Measurements from ENCODE around the gene C1GALT1.

C1GALT1 gene

GRCh38 chr7:7156663-7157062 is 25.7 kb upstream of the C1GALT1 start:
- peaks cover 36% of the 10 kb centered on the region for H3K9me3 Mint-ChIP-seq
- peaks cover 41% of the 10 kb centered on the region for H3K4me1 Mint-ChIP-seq (ENCODE audit: low read depth)
- peak overlapping the region; percentile 94 for H3K27ac Mint-ChIP-seq
- peaks cover 31% of the 10 kb centered on the region for H3K36me3 Mint-ChIP-seq (ENCODE audit: low read depth)
- peak overlapping the region; percentile 83 for H3K4me3 Mint-ChIP-seq
- H3K27me3 Mint-ChIP-seq (ENCODE audit: low read depth): no peaks in the 10 kb centered on the region

GRCh38 chr7:7157177-7157886 is 25.0 kb upstream of the C1GALT1 start:
- Mint-ChIP-seq H3K4me1 (ENCODE audit: low read depth) (peaks cover 41% of the 10 kb centered on the region), H3K4me3 (peak overlapping the region; percentile 83), H3K36me3 (ENCODE audit: low read depth) (peaks cover 31% of the 10 kb centered on the region)

GRCh38 chr7:7157887-7158271 is 24.5 kb upstream of the C1GALT1 start:
- Mint-ChIP-seq H3K4me3 (peak overlapping the region; percentile 83), H3K4me1 (ENCODE audit: low read depth) (peaks cover 41% of the 10 kb centered on the region), H3K36me3 (ENCODE audit: low read depth) (peaks cover 29% of the 10 kb centered on the region), H3K27ac (peak overlapping the region; percentile 94), H3K27me3 (ENCODE audit: low read depth) (no peaks in the 10 kb centered on the region), H3K9me3 (peaks cover 35% of the 10 kb centered on the region)

More at GRCh38 chr7:7157177-7157886, 25.0 kb upstream of the C1GALT1 start:
- Mint-ChIP-seq H3K27me3 (ENCODE audit: low read depth) (no peaks in the 10 kb centered on the region), H3K27ac (peak overlapping the region; percentile 94), H3K9me3 (peaks cover 36% of the 10 kb centered on the region)

- peaks cover 27% of the 10 kb centered on the region for H3K36me3 Mint-ChIP-seq (ENCODE audit: low read depth)
These were observed 23.2 kb upstream of the C1GALT1 start for GRCh38 chr7:7159063-7159658.

GRCh38 chr7:7164591-7164990 is 17.8 kb upstream of the C1GALT1 start:
- no peak overlapping the region for H3K4me3 Mint-ChIP-seq
- H3K36me3 Mint-ChIP-seq (ENCODE audit: low read depth): peaks cover 12% of the 10 kb centered on the region
- H3K27ac Mint-ChIP-seq: no peak overlapping the region
- peaks cover 17% of the 10 kb centered on the region for H3K4me1 Mint-ChIP-seq (ENCODE audit: low read depth)
- H3K27me3 Mint-ChIP-seq (ENCODE audit: low read depth): no peaks in the 10 kb centered on the region
- peaks cover 4% of the 10 kb centered on the region for H3K9me3 Mint-ChIP-seq

More at GRCh38 chr7:7159063-7159658, 23.2 kb upstream of the C1GALT1 start:
- peak overlapping the region; percentile 65 for H3K27ac Mint-ChIP-seq
- peak overlapping the region; percentile 45 for H3K4me3 Mint-ChIP-seq
- peaks cover 24% of the 10 kb centered on the region for H3K9me3 Mint-ChIP-seq
- H3K27me3 Mint-ChIP-seq (ENCODE audit: low read depth): no peaks in the 10 kb centered on the region
- peaks cover 42% of the 10 kb centered on the region for H3K4me1 Mint-ChIP-seq (ENCODE audit: low read depth)

GRCh38 chr7:7165372-7165771 is 17.0 kb upstream of the C1GALT1 start:
- no peaks in the 10 kb centered on the region for H3K27me3 Mint-ChIP-seq (ENCODE audit: low read depth)
- H3K4me3 Mint-ChIP-seq: no peak overlapping the region
- peaks cover 10% of the 10 kb centered on the region for H3K36me3 Mint-ChIP-seq (ENCODE audit: low read depth)
- peaks cover 10% of the 10 kb centered on the region for H3K4me1 Mint-ChIP-seq (ENCODE audit: low read depth)
- H3K9me3 Mint-ChIP-seq: no peaks in the 10 kb centered on the region
- H3K27ac Mint-ChIP-seq: no peak overlapping the region

GRCh38 chr7:7166318-7166717 is 16.0 kb upstream of the C1GALT1 start:
- Mint-ChIP-seq H3K9me3 (peaks cover under 1% of the 10 kb centered on the region), H3K27ac (no peak overlapping the region), H3K4me3 (no peak overlapping the region), H3K4me1 (ENCODE audit: low read depth) (peaks cover 10% of the 10 kb centered on the region), H3K27me3 (ENCODE audit: low read depth) (no peaks in the 10 kb centered on the region), H3K36me3 (ENCODE audit: low read depth) (peaks cover 14% of the 10 kb centered on the region)

- H3K4me1 Mint-ChIP-seq (ENCODE audit: low read depth): peaks cover 7% of the 10 kb centered on the region
- H3K27me3 Mint-ChIP-seq (ENCODE audit: low read depth): no peaks in the 10 kb centered on the region
- peaks cover 19% of the 10 kb centered on the region for H3K9me3 Mint-ChIP-seq
- peaks cover 23% of the 10 kb centered on the region for H3K36me3 Mint-ChIP-seq (ENCODE audit: low read depth)
- no peak overlapping the region for H3K27ac Mint-ChIP-seq
- H3K4me3 Mint-ChIP-seq: no peak overlapping the region
These were observed 13.0 kb upstream of the C1GALT1 start for GRCh38 chr7:7169296-7169695.

- peaks cover 25% of the 10 kb centered on the region for H3K9me3 Mint-ChIP-seq
- no peak overlapping the region for H3K4me3 Mint-ChIP-seq
- H3K27me3 Mint-ChIP-seq (ENCODE audit: low read depth): no peaks in the 10 kb centered on the region
- H3K4me1 Mint-ChIP-seq (ENCODE audit: low read depth): peaks cover 6% of the 10 kb centered on the region
- no peak overlapping the region for H3K27ac Mint-ChIP-seq
- H3K36me3 Mint-ChIP-seq (ENCODE audit: low read depth): peaks cover 25% of the 10 kb centered on the region
These were observed 8.2 kb upstream of the C1GALT1 start for GRCh38 chr7:7173956-7174632.

- Mint-ChIP-seq H3K4me1 (ENCODE audit: low read depth) (peaks cover 6% of the 10 kb centered on the region), H3K27ac (no peak overlapping the region), H3K4me3 (no peak overlapping the region)
These were observed 7.2 kb upstream of the C1GALT1 start for GRCh38 chr7:7175075-7175695.

GRCh38 chr7:7176406-7177043 is 5.8 kb upstream of the C1GALT1 start:
- no peak overlapping the region for H3K27ac Mint-ChIP-seq
- H3K36me3 Mint-ChIP-seq (ENCODE audit: low read depth): peaks cover 18% of the 10 kb centered on the region
- H3K27me3 Mint-ChIP-seq (ENCODE audit: low read depth): no peaks in the 10 kb centered on the region
- H3K9me3 Mint-ChIP-seq: peaks cover 22% of the 10 kb centered on the region
- no peak overlapping the region for H3K4me3 Mint-ChIP-seq
- H3K4me1 Mint-ChIP-seq (ENCODE audit: low read depth): peaks cover 11% of the 10 kb centered on the region

More at GRCh38 chr7:7175075-7175695, 7.2 kb upstream of the C1GALT1 start:
- Mint-ChIP-seq H3K9me3 (peaks cover 25% of the 10 kb centered on the region), H3K36me3 (ENCODE audit: low read depth) (peaks cover 23% of the 10 kb centered on the region), H3K27me3 (ENCODE audit: low read depth) (no peaks in the 10 kb centered on the region)

- Mint-ChIP-seq H3K4me3 (no peak overlapping the region), H3K4me1 (ENCODE audit: low read depth) (peaks cover 11% of the 10 kb centered on the region), H3K27ac (no peak overlapping the region), H3K9me3 (peaks cover 19% of the 10 kb centered on the region), H3K27me3 (ENCODE audit: low read depth) (no peaks in the 10 kb centered on the region), H3K36me3 (ENCODE audit: low read depth) (peaks cover 18% of the 10 kb centered on the region)
These were observed 5.3 kb upstream of the C1GALT1 start for GRCh38 chr7:7177044-7177517.

- Mint-ChIP-seq H3K27me3 (ENCODE audit: low read depth) (no peaks in the 10 kb centered on the region), H3K4me1 (ENCODE audit: low read depth) (peaks cover 11% of the 10 kb centered on the region), H3K9me3 (peaks cover 9% of the 10 kb centered on the region), H3K4me3 (no peak overlapping the region), H3K27ac (no peak overlapping the region), H3K36me3 (ENCODE audit: low read depth) (peaks cover 9% of the 10 kb centered on the region)
These were observed 4.3 kb upstream of the C1GALT1 start for GRCh38 chr7:7178081-7178480.

GRCh38 chr7:7178906-7179305 is 3.4 kb upstream of the C1GALT1 start:
- Mint-ChIP-seq H3K27me3 (ENCODE audit: low read depth) (no peaks in the 10 kb centered on the region), H3K27ac (no peak overlapping the region), H3K4me3 (no peak overlapping the region), H3K36me3 (ENCODE audit: low read depth) (peaks cover 6% of the 10 kb centered on the region), H3K4me1 (ENCODE audit: low read depth) (peaks cover 14% of the 10 kb centered on the region), H3K9me3 (peaks cover 6% of the 10 kb centered on the region)

Measured in T-helper 1 cell treated with Interleukin-12 subunit alpha and Interleukin-12 subunit beta and Interleukin-4 antibody, amounts not matched to agents 30 μg/mL and 1 μg/mL, for 36 hours (primary cell).